ENCODE results near the gene TRIM2. TPM values are rescaled to one million over a fixed set of nuclear protein-coding genes. Genes with fewer than 3 reads are reported as not detected.

The TRIM2 gene
- total and polyA plus RNA-seq, 2 of the 8 experiments (the other 6 are each of a cell fraction or from before 2014, with no cell fraction given) = 34.0 to 59.8 TPM

- Histone ChIP-seq H2BK15ac (ENCODE audit: low read length) (no peak overlapping the region), H3K4me2 (ENCODE audit: insufficient read depth in 1 of 2, low read depth in 2 of 2, low read length in 2 of 2) (no peak overlapping the region), H2AFZ (ENCODE audit: low read length) (no peak overlapping the region), H3K4me1 (replicated peaks in 1 of 4; ENCODE audit: control insufficient read depth in 3 of 4, insufficient read depth in 4 of 4, low read length in 3 of 4) (peaks cover 2 to 14% (median 8%) of the 10 kb centered on the region in 4 experiments; a peak in 6 of 7 replicates), H3K79me2 (ENCODE audit: control insufficient read depth in 1 of 2, insufficient read depth in 2 of 2, low read length in 2 of 2) (peaks cover 5 to 76% of the 10 kb centered on the region in 2 experiments; a peak in 2 of 4 replicates), H3K9ac (replicated peaks in 1 of 4; ENCODE audit: extremely low read depth in 1 of 4, low read depth in 3 of 4, low read length in 3 of 4) (no peak overlapping the region), H3K9me3 (ENCODE audit: insufficient read depth in 2 of 2, low read depth in 1 of 2, low read length in 1 of 2) (no peaks in the 10 kb centered on the region; a peak in 1 of 4 replicates), H3K18ac (ENCODE audit: extremely low read depth, low read length) (no peak overlapping the region), H4K8ac (ENCODE audit: extremely low read depth, insufficient read depth, low read length) (no peak overlapping the region), H3K27me3 (replicated peaks in 1 of 4; ENCODE audit: control insufficient read depth in 3 of 4, extremely low read depth in 1 of 4, insufficient read depth in 3 of 4, low read length in 3 of 4) (no peaks in the 10 kb centered on the region), H2BK120ac (replicated peaks; ENCODE audit: low read depth, low read length) (no peak overlapping the region), H4K20me1 (replicated peaks in 1 of 2; ENCODE audit: control insufficient read depth in 1 of 2, insufficient read depth in 2 of 2, low read length in 2 of 2) (no peaks in the 10 kb centered on the region), H3K79me1 (ENCODE audit: low read depth, low read length) (peaks cover 6% of the 10 kb centered on the region), H4K5ac (ENCODE audit: insufficient read length, low read depth, low read length) (no peak overlapping the region), H2BK20ac (ENCODE audit: low read length) (no peak overlapping the region), H4K91ac (replicated peaks; ENCODE audit: insufficient read length, low read length) (no peak overlapping the region), H3K56ac (replicated peaks; ENCODE audit: insufficient read length, low read depth, low read length) (no peak overlapping the region), H3K14ac (ENCODE audit: insufficient read length) (no peak overlapping the region), H3K23ac (ENCODE audit: insufficient read length) (no peak overlapping the region), H3K23me2 (ENCODE audit: low read depth, low read length) (peaks cover 2% of the 10 kb centered on the region; the same call in 1 of the 2 replicates), H3K4me3 (ENCODE audit: extremely low read depth in 1 of 4, insufficient read depth in 2 of 4, low read depth in 3 of 4, low read length in 4 of 4) (no peak overlapping the region), H2BK12ac (ENCODE audit: low read depth, low read length) (no peak overlapping the region), H2BK5ac (ENCODE audit: low read depth, low read length) (no peak overlapping the region), H3K27ac (ENCODE audit: low read depth, low read length) (no peak overlapping the region), H3K36me3 (ENCODE audit: control insufficient read depth in 2 of 4, insufficient read depth in 4 of 4, low read length in 3 of 4) (peaks cover 0 to 11% (median 2%) of the 10 kb centered on the region in 4 experiments; a peak in 2 of 8 replicates), H2AK5ac (ENCODE audit: low read depth, low read length) (no peak overlapping the region), H3K4ac (replicated peaks; ENCODE audit: insufficient read length, low read depth, low read length) (no peak overlapping the region)
- CTCF ChIA-PET (ENCODE audit: partially characterized antibody) = no interaction called here
- TF ChIP-seq MAFK (IDR thresholded peaks at IDR 0.05; ENCODE audit: low read depth, low read length) = no peak
- TF ChIP-seq, protein P1, sequence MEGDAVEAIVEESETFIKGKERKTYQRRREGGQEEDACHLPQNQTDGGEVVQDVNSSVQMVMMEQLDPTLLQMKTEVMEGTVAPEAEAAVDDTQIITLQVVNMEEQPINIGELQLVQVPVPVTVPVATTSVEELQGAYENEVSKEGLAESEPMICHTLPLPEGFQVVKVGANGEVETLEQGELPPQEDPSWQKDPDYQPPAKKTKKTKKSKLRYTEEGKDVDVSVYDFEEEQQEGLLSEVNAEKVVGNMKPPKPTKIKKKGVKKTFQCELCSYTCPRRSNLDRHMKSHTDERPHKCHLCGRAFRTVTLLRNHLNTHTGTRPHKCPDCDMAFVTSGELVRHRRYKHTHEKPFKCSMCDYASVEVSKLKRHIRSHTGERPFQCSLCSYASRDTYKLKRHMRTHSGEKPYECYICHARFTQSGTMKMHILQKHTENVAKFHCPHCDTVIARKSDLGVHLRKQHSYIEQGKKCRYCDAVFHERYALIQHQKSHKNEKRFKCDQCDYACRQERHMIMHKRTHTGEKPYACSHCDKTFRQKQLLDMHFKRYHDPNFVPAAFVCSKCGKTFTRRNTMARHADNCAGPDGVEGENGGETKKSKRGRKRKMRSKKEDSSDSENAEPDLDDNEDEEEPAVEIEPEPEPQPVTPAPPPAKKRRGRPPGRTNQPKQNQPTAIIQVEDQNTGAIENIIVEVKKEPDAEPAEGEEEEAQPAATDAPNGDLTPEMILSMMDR (IDR thresholded peaks at IDR 0.05; ENCODE audit: control extremely low read depth in 1 of 3, insufficient read depth in 1 of 3, low read depth in 1 of 3, low read length in 3 of 3) = no peak
- no peak for TF ChIP-seq JUND (IDR thresholded peaks at IDR 0.05; ENCODE audit: low read length)
- no peak for TF ChIP-seq CBX8 (IDR thresholded peaks at IDR 0.05; ENCODE audit: borderline replicate concordance, low read depth, low read length)
- no peak for TF ChIP-seq SIN3A (conservative IDR thresholded peaks at IDR 0.05 in 1 of 2, IDR thresholded peaks at IDR 0.05 in 1 of 2; ENCODE audit: low read depth in 1 of 2, low read length in 2 of 2)
- FAIRE-seq = no peak
- DNase-seq (ENCODE audit: low read depth in 1 of 2, low spot score in 2 of 2) = no peak
- WGBS, 2 experiments (ENCODE audit: extremely low coverage in 1 of 2, insufficient coverage in 1 of 2, insufficient read length in 1 of 2, insufficient replicate concordance in 2 of 2, low coverage in 1 of 2, low lambda C conversion rate in 2 of 2, missing lambda C conversion rate in 1 of 2) = 92% methylated on average over 3 of the region's 3 CpGs; no CpG with 5 or more reads in 1 of the 2 experiments
- POLR2A ChIA-PET (ENCODE audit: partially characterized antibody) = interaction anchor here (1.1 to 3.9 kb wide), 2 partner anchors 10 to 15 kb away, joined by 3 to 20 read pairs; no protein-coding TSS in a partner anchor
Measured at GRCh38 chr4:153266988-153267387, 62.7 kb downstream of the TRIM2 start.
